GM21423 (cell line): Measurements from ENCODE around the gene COL11A1.
"Not testable (repeated sequence)": the region's sequence is repeated elsewhere in the genome, so short reads cannot be mapped to it uniquely, and the experiment has no call there.

ENCODE experiments used
- ATAC-seq: cut with Tn5 transposase; IDR thresholded peaks from one replicate; pipeline ENCODE4 v1.9.1; 2021; ENCODE audit warnings: mild to moderate bottlenecking, moderate library complexity; ENCODE audit not compliant: unreplicated experiment

COL11A1 gene

GRCh38 chr1:103087256-103087655 lies 21.1 kb downstream of the COL11A1 start:
- no peak for ATAC-seq

- no peak for ATAC-seq
Observed at GRCh38 chr1:103084181-103084580, 24.1 kb downstream of the COL11A1 start.

- no peak for ATAC-seq
Observed at GRCh38 chr1:103075316-103076000, 32.9 kb downstream of the COL11A1 start.

GRCh38 chr1:103074224-103074623 lies 34.1 kb downstream of the COL11A1 start:
- ATAC-seq, result no peak

- no peak for ATAC-seq
Observed at GRCh38 chr1:103069201-103069600, 39.1 kb downstream of the COL11A1 start.

GRCh38 chr1:103063921-103064320 lies 44.4 kb downstream of the COL11A1 start:
- ATAC-seq, result no peak

GRCh38 chr1:103058391-103058790 lies 49.9 kb downstream of the COL11A1 start:
- ATAC-seq, result no peak

- ATAC-seq, result no peak
Observed at GRCh38 chr1:103056423-103056822, 51.9 kb downstream of the COL11A1 start.

GRCh38 chr1:103028110-103028509 lies 80.2 kb downstream of the COL11A1 start:
- not testable (repeated sequence) for ATAC-seq

- ATAC-seq, result no peak
Observed at GRCh38 chr1:103025858-103026409, 82.4 kb downstream of the COL11A1 start.

- ATAC-seq, result no peak
Observed at GRCh38 chr1:103024051-103024450, 84.3 kb downstream of the COL11A1 start.

GRCh38 chr1:103002005-103002404 lies 106.3 kb downstream of the COL11A1 start:
- ATAC-seq, result no peak

GRCh38 chr1:102978874-102979273 lies 129.4 kb downstream of the COL11A1 start:
- ATAC-seq, result no peak

GRCh38 chr1:102977292-102977691 lies 131.0 kb downstream of the COL11A1 start:
- no peak for ATAC-seq

GRCh38 chr1:102970496-102971078 lies 137.7 kb downstream of the COL11A1 start:
- no peak for ATAC-seq

- no peak for ATAC-seq
Observed at GRCh38 chr1:102967786-102968185, 140.5 kb downstream of the COL11A1 start.

GRCh38 chr1:102961549-102961948 lies 146.8 kb downstream of the COL11A1 start:
- no peak for ATAC-seq

- ATAC-seq, result no peak
Observed at GRCh38 chr1:102954576-102954975, 153.7 kb downstream of the COL11A1 start.

GRCh38 chr1:102952400-102952799 lies 155.9 kb downstream of the COL11A1 start:
- ATAC-seq, result no peak

GRCh38 chr1:102942324-102942723 lies 166.0 kb downstream of the COL11A1 start:
- no peak for ATAC-seq

GRCh38 chr1:102941366-102941947 lies 166.9 kb downstream of the COL11A1 start:
- ATAC-seq, result no peak

GRCh38 chr1:102937401-102937800 lies 170.9 kb downstream of the COL11A1 start:
- ATAC-seq, result no peak
